CD4-positive, alpha-beta T cell treated with Interleukin-17A for 1 hour (primary cell): Measurements from ENCODE around the gene KCNMA1.

Source experiments
- DNase-seq: peaks from one replicate; pipeline ENCODE4 v3.0.0-alpha.2; 2020

KCNMA1 gene

GRCh38 chr10:77164616-77165311, 472.8 kb downstream of the KCNMA1 start:
- no peak for DNase-seq

GRCh38 chr10:77163670-77164348, 473.8 kb downstream of the KCNMA1 start:
- DNase-seq = no peak

GRCh38 chr10:77162697-77163096, 474.9 kb downstream of the KCNMA1 start:
- DNase-seq = no peak

- DNase-seq = no peak
Measured at GRCh38 chr10:77160679-77161078, 476.9 kb downstream of the KCNMA1 start.

- DNase-seq = no peak
Measured at GRCh38 chr10:77159538-77160110, 478.0 kb downstream of the KCNMA1 start.

- no peak for DNase-seq
Measured at GRCh38 chr10:77158666-77159065, 478.9 kb downstream of the KCNMA1 start.

GRCh38 chr10:77157248-77158019, 480.2 kb downstream of the KCNMA1 start:
- no peak for DNase-seq

GRCh38 chr10:77156406-77156879, 481.2 kb downstream of the KCNMA1 start:
- DNase-seq = no peak

- no peak for DNase-seq
Measured at GRCh38 chr10:77152256-77152655, 485.4 kb downstream of the KCNMA1 start.

- DNase-seq = no peak
Measured at GRCh38 chr10:77151408-77151807, 486.2 kb downstream of the KCNMA1 start.

- no peak for DNase-seq
Measured at GRCh38 chr10:77149706-77150105, 487.9 kb downstream of the KCNMA1 start.

- no peak for DNase-seq
Measured at GRCh38 chr10:77149001-77149400, 488.6 kb downstream of the KCNMA1 start.

GRCh38 chr10:77147871-77148270, 489.7 kb downstream of the KCNMA1 start:
- no peak for DNase-seq

GRCh38 chr10:77146712-77147336, 490.8 kb downstream of the KCNMA1 start:
- DNase-seq = no peak

GRCh38 chr10:77144656-77145055, 493.0 kb downstream of the KCNMA1 start:
- no peak for DNase-seq

- no peak for DNase-seq
Measured at GRCh38 chr10:77139252-77140160, 498.1 kb downstream of the KCNMA1 start.

- no peak for DNase-seq
Measured at GRCh38 chr10:77138541-77138940, 499.1 kb downstream of the KCNMA1 start.

- no peak for DNase-seq
Measured at GRCh38 chr10:77135555-77135954, 502.1 kb downstream of the KCNMA1 start.

- no peak for DNase-seq
Measured at GRCh38 chr10:77131214-77131613, 506.4 kb downstream of the KCNMA1 start.

GRCh38 chr10:77127243-77127642, 510.4 kb downstream of the KCNMA1 start:
- DNase-seq = no peak

- no peak for DNase-seq
Measured at GRCh38 chr10:77125231-77125630, 512.4 kb downstream of the KCNMA1 start.

GRCh38 chr10:77123330-77123729, 514.3 kb downstream of the KCNMA1 start:
- DNase-seq = no peak
